CD4-positive, CD25-positive, alpha-beta regulatory T cell (primary cell): Measurements from ENCODE around the gene KATNB1. TPM values are rescaled to one million over a fixed set of nuclear protein-coding genes. Genes with fewer than 3 reads are reported as not detected.

ENCODE experiments used
- ATAC-seq, 2 donors: fragments of 150-1000 bp; cut with Tn5 transposase; one replicate each; pipeline ENCODE4 v1.10.0; 2021; ENCODE audit warnings: low read depth in 2 of 2, moderate number of reproducible peaks in 2 of 2, moderate library complexity in 1 of 2
- DNase-seq, 3 donors: peaks; one replicate each; pipeline versions ENCODE4 v3.0.0 to v3.0.0-alpha.2; 2012 to 2022; ENCODE audit warnings: mixed read lengths in 1 of 3
- H3K27ac ChIP-seq: one replicate; pipeline ENCODE4 v1.7.0; 2013; ENCODE audit warnings: mild to moderate bottlenecking, low read length; ENCODE audit not compliant: insufficient read depth, poor library complexity, severe bottlenecking
- H3K27me3 ChIP-seq: one replicate; pipeline ENCODE4 v1.7.0; 2013; ENCODE audit warnings: low read length; ENCODE audit not compliant: control insufficient read depth, insufficient read depth
- H3K36me3 ChIP-seq: one replicate; pipeline ENCODE4 v1.7.0; 2013; ENCODE audit warnings: mild to moderate bottlenecking, low read length, moderate library complexity; ENCODE audit not compliant: control insufficient read depth, insufficient read depth
- H3K4me1 ChIP-seq: 2 replicates; pipeline ENCODE4 v1.7.0; 2013; ENCODE audit warnings: mild to moderate bottlenecking, low read length; ENCODE audit not compliant: insufficient read depth, control insufficient read depth, poor library complexity, severe bottlenecking
- H3K4me3 ChIP-seq: one replicate; pipeline ENCODE4 v1.7.0; 2013; ENCODE audit warnings: low read depth, mild to moderate bottlenecking, low read length, moderate library complexity
- H3K9me3 ChIP-seq, 2 experiments: 1 replicate in 1 of 2; 2 replicates in 1 of 2; pipeline ENCODE4 v1.7.0; 2013; ENCODE audit warnings: low read length in 2 of 2, mild to moderate bottlenecking in 1 of 2, moderate library complexity in 1 of 2; ENCODE audit not compliant: control insufficient read depth in 2 of 2
- H3K27ac Mint-ChIP-seq, 3 donors: one replicate each; pipeline ENCODE4 v1.8.0; 2020 to 2022; ENCODE audit warnings: mild to moderate bottlenecking in 3 of 3, mixed read lengths in 3 of 3, moderate library complexity in 2 of 3
- H3K27me3 Mint-ChIP-seq: one replicate; pipeline ENCODE4 v1.8.0; 2022; ENCODE audit warnings: mild to moderate bottlenecking, mixed read lengths
- H3K36me3 Mint-ChIP-seq: one replicate; pipeline ENCODE4 v1.8.0; 2020; ENCODE audit warnings: mixed read lengths
- H3K4me1 Mint-ChIP-seq, 4 donors: one replicate each; pipeline ENCODE4 v1.8.0; 2020 to 2022; ENCODE audit warnings: mixed read lengths in 4 of 4, mild to moderate bottlenecking in 1 of 4
- H3K4me3 Mint-ChIP-seq, 4 donors: one replicate each; pipeline ENCODE4 v1.8.0; 2020 to 2022; ENCODE audit warnings: mild to moderate bottlenecking in 4 of 4, mixed read lengths in 4 of 4, moderate library complexity in 3 of 4
- H3K9me3 Mint-ChIP-seq, 7 donors: one replicate each; pipeline ENCODE4 v1.8.0; 2020 to 2022; ENCODE audit warnings: mixed read lengths in 7 of 7, mild to moderate bottlenecking in 3 of 7, moderate library complexity in 2 of 7
- polyA plus RNA-seq, 4 donors: library from polyadenylated mRNA; unstranded; fragments of 300-500 nt; fragmentation: Illumina TruSeq; gene quantifications; one replicate each; pipeline ENCODE4 v1.2.3, GENCODE V29; 2021
- total RNA-seq: library from RNA; stranded (reverse); gene quantifications from one replicate; pipeline ENCODE4 v1.2.3, GENCODE V29; 2022

The KATNB1 gene
- total and polyA plus RNA-seq, 5 donors from 2014 or later = 12.8 to 20.3 (median 17.5) TPM

- peaks cover 0 to 1% (median 0%) of the 10 kb centered on the region in 7 donors for H3K9me3 Mint-ChIP-seq
- H3K27me3 Mint-ChIP-seq = peaks cover 9% of the 10 kb centered on the region
- no peak overlapping the region for H3K27ac Mint-ChIP-seq
- no peak for DNase-seq
- no peak for ATAC-seq
- Histone ChIP-seq H3K9me3 (no peaks in the 10 kb centered on the region), H3K27ac (no peak overlapping the region), H3K4me3 (no peak overlapping the region), H3K4me1 (no peaks in the 10 kb centered on the region), H3K27me3 (no peaks in the 10 kb centered on the region), H3K36me3 (no peaks in the 10 kb centered on the region)
- no peak overlapping the region for H3K4me3 Mint-ChIP-seq
- H3K36me3 Mint-ChIP-seq = no peaks in the 10 kb centered on the region
- H3K4me1 Mint-ChIP-seq = no peaks in the 10 kb centered on the region
Measured at GRCh38 chr16:57786632-57787518, 51.3 kb downstream of the KATNB1 start.

GRCh38 chr16:57787519-57787905 lies 51.9 kb downstream of the KATNB1 start:
- Histone ChIP-seq H3K27me3 (no peaks in the 10 kb centered on the region), H3K27ac (no peak overlapping the region), H3K4me1 (no peaks in the 10 kb centered on the region), H3K36me3 (no peaks in the 10 kb centered on the region), H3K4me3 (no peak overlapping the region), H3K9me3 (no peaks in the 10 kb centered on the region)
- no peaks in the 10 kb centered on the region for H3K36me3 Mint-ChIP-seq
- H3K4me1 Mint-ChIP-seq = no peaks in the 10 kb centered on the region
- no peak overlapping the region for H3K27ac Mint-ChIP-seq
- no peak for DNase-seq
- ATAC-seq = no peak
- peaks cover 0 to 1% (median 0%) of the 10 kb centered on the region in 7 donors for H3K9me3 Mint-ChIP-seq
- H3K27me3 Mint-ChIP-seq = peaks cover 14% of the 10 kb centered on the region
- no peak overlapping the region for H3K4me3 Mint-ChIP-seq

GRCh38 chr16:57788252-57788841 lies 52.8 kb downstream of the KATNB1 start:
- H3K4me3 ChIP-seq = no peak overlapping the region
- no peak for ATAC-seq
- Mint-ChIP-seq H3K27me3 (peaks cover 9% of the 10 kb centered on the region), H3K36me3 (no peaks in the 10 kb centered on the region), H3K4me3 (no peak overlapping the region), H3K4me1 (no peaks in the 10 kb centered on the region), H3K27ac (no peak overlapping the region), H3K9me3 (no peaks in the 10 kb centered on the region)
- H3K4me1 ChIP-seq = no peaks in the 10 kb centered on the region
- DNase-seq = no peak
- H3K27me3 ChIP-seq = no peaks in the 10 kb centered on the region
- no peaks in the 10 kb centered on the region for H3K36me3 ChIP-seq
- H3K9me3 ChIP-seq = no peaks in the 10 kb centered on the region
- no peak overlapping the region for H3K27ac ChIP-seq

- ATAC-seq = no peak
- Histone ChIP-seq H3K4me1 (no peaks in the 10 kb centered on the region), H3K27me3 (no peaks in the 10 kb centered on the region), H3K27ac (no peak overlapping the region), H3K36me3 (no peaks in the 10 kb centered on the region), H3K4me3 (no peak overlapping the region), H3K9me3 (no peaks in the 10 kb centered on the region)
- Mint-ChIP-seq H3K4me1 (no peaks in the 10 kb centered on the region), H3K36me3 (no peaks in the 10 kb centered on the region), H3K4me3 (no peak overlapping the region), H3K9me3 (no peaks in the 10 kb centered on the region), H3K27ac (no peak overlapping the region), H3K27me3 (peaks cover 9% of the 10 kb centered on the region)
- DNase-seq = no peak
Measured at GRCh38 chr16:57788951-57789350, 53.4 kb downstream of the KATNB1 start.

- Mint-ChIP-seq H3K4me1 (no peaks in the 10 kb centered on the region), H3K4me3 (no peak overlapping the region), H3K36me3 (no peaks in the 10 kb centered on the region), H3K27ac (no peak overlapping the region), H3K9me3 (no peaks in the 10 kb centered on the region), H3K27me3 (peaks cover 4% of the 10 kb centered on the region)
- H3K9me3 ChIP-seq = no peaks in the 10 kb centered on the region
- DNase-seq = no peak
- no peak overlapping the region for H3K4me3 ChIP-seq
- H3K36me3 ChIP-seq = no peaks in the 10 kb centered on the region
- no peaks in the 10 kb centered on the region for H3K27me3 ChIP-seq
- no peak overlapping the region for H3K27ac ChIP-seq
- no peaks in the 10 kb centered on the region for H3K4me1 ChIP-seq
- ATAC-seq = no peak
Measured at GRCh38 chr16:57791195-57791892, 55.8 kb downstream of the KATNB1 start.

- Histone ChIP-seq H3K4me1 (no peaks in the 10 kb centered on the region), H3K36me3 (no peaks in the 10 kb centered on the region), H3K27ac (no peak overlapping the region), H3K4me3 (no peak overlapping the region), H3K9me3 (no peaks in the 10 kb centered on the region), H3K27me3 (no peaks in the 10 kb centered on the region)
- DNase-seq (no peak), ATAC-seq (no peak)
- Mint-ChIP-seq H3K9me3 (no peaks in the 10 kb centered on the region), H3K36me3 (no peaks in the 10 kb centered on the region), H3K27me3 (peaks cover 10% of the 10 kb centered on the region), H3K4me1 (no peaks in the 10 kb centered on the region), H3K27ac (no peak overlapping the region), H3K4me3 (no peak overlapping the region)
Measured at GRCh38 chr16:57791893-57792461, 56.4 kb downstream of the KATNB1 start.

GRCh38 chr16:57794849-57795430 lies 59.4 kb downstream of the KATNB1 start:
- Histone ChIP-seq H3K27ac (no peak overlapping the region), H3K9me3 (no peaks in the 10 kb centered on the region), H3K4me1 (no peaks in the 10 kb centered on the region), H3K36me3 (no peaks in the 10 kb centered on the region), H3K4me3 (no peak overlapping the region), H3K27me3 (peaks cover 2% of the 10 kb centered on the region)
- Mint-ChIP-seq H3K27me3 (peaks cover 30% of the 10 kb centered on the region), H3K4me1 (peaks cover 0 to 9% (median 0%) of the 10 kb centered on the region in 4 donors), H3K27ac (no peak overlapping the region), H3K4me3 (no peak overlapping the region), H3K36me3 (no peaks in the 10 kb centered on the region), H3K9me3 (no peaks in the 10 kb centered on the region)
- ATAC-seq (no peak), DNase-seq (no peak)
